Vagina (tissue), 2 donors: ENCODE data around the gene NUDT3.

ENCODE experiments used
- POLR2A ChIP-seq, 2 donors: fragments of 450-650 bp; IDR thresholded peaks; one replicate each; pipeline ENCODE4 v1.6.1; 2017; ENCODE audit warnings: antibody characterized with exemption in 2 of 2, mild to moderate bottlenecking in 2 of 2, moderate library complexity in 2 of 2
- POLR2AphosphoS5 ChIP-seq, 2 donors: sonication (generic); formaldehyde crosslinking; IDR thresholded peaks; one replicate each; pipeline ENCODE4 v1.9.0; 2017; ENCODE audit warnings: antibody characterized with exemption in 2 of 2, mild to moderate bottlenecking in 2 of 2, low read depth in 1 of 2; ENCODE audit not compliant: insufficient read depth in 1 of 2
- TF ChIP-seq, protein P1 (sequence below), 3 experiments: fragments of 450-650 bp in 2 of 3; fragments of 200-600 bp in 1 of 3; sonication (generic) in 1 of 3; IDR thresholded peaks; one replicate each; pipeline ENCODE4 v1.5.1; 2017 to 2019; ENCODE audit warnings: antibody characterized with exemption in 3 of 3, mild to moderate bottlenecking in 2 of 3, moderate library complexity in 2 of 3

DNA sequence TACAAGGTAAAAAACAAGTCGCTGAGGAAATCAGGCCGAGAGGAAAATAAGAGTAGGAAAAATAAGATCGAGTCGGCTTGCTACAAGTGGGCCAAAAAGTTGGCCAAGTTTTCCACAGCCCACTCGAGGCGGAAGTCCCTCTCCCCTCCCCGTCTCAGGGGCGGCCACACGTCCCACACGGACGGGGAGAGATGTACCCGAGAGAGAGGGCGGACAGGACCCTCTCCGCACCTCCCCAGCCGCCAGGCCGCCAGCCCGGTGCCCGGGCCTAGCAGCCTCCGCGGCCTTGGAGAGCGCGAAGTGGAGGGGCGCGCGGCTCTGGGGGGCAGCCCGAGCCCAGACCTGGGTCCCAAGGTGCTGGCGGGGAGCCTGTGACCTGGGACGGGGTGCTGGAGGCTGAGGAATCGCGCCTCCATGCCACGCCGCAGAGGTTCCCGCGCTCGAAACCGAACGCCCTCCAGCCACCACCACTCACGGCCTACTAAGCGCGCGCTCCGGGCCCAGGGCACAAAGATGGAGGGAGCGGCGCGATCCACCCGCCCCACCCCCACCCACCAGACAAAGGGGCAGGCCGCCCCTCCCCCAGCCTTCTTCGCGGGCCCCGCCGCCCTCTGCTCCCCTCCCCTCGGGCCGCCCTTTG is 157.7 kb downstream of the NUDT3 start:
- TF ChIP-seq, protein P1, sequence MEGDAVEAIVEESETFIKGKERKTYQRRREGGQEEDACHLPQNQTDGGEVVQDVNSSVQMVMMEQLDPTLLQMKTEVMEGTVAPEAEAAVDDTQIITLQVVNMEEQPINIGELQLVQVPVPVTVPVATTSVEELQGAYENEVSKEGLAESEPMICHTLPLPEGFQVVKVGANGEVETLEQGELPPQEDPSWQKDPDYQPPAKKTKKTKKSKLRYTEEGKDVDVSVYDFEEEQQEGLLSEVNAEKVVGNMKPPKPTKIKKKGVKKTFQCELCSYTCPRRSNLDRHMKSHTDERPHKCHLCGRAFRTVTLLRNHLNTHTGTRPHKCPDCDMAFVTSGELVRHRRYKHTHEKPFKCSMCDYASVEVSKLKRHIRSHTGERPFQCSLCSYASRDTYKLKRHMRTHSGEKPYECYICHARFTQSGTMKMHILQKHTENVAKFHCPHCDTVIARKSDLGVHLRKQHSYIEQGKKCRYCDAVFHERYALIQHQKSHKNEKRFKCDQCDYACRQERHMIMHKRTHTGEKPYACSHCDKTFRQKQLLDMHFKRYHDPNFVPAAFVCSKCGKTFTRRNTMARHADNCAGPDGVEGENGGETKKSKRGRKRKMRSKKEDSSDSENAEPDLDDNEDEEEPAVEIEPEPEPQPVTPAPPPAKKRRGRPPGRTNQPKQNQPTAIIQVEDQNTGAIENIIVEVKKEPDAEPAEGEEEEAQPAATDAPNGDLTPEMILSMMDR (IDR thresholded peaks at IDR 0.05), result no peak
- TF ChIP-seq POLR2A (IDR thresholded peaks at IDR 0.05), result no peak
- TF ChIP-seq POLR2AphosphoS5 (IDR thresholded peaks at IDR 0.05; ENCODE audit: insufficient read depth in 1 of 2, low read depth in 1 of 2), result no peak
